ENCODE measurements around the gene CENPW.

CENPW gene

GRCh38 chr6:126339796-126340609, at the start of gene CENPW:
CENPW (plus strand) TSS chr6:126340115; CDS start chr6:126340274, 159 bp downstream.
- DNase-seq: peak; percentile 70

GRCh38 chr6:126293891-126294524, 45.9 kb upstream of the CENPW start:
- DNase-seq: no peak

- DNase-seq: no peak
These were observed 39.8 kb upstream of the CENPW start for GRCh38 chr6:126300126-126300525.

GRCh38 chr6:126300735-126301134, 39.2 kb upstream of the CENPW start:
- no peak for DNase-seq

- no peak for DNase-seq
These were observed 37.7 kb upstream of the CENPW start for GRCh38 chr6:126302191-126302590.

- DNase-seq: no peak
These were observed 32.1 kb upstream of the CENPW start for GRCh38 chr6:126307849-126308248.

- no peak for DNase-seq
These were observed 31.6 kb upstream of the CENPW start for GRCh38 chr6:126308362-126308761.

- DNase-seq: no peak
These were observed 27.8 kb upstream of the CENPW start for GRCh38 chr6:126312013-126312665.

- no peak for DNase-seq
These were observed 26.0 kb upstream of the CENPW start for GRCh38 chr6:126313941-126314340.

GRCh38 chr6:126318797-126319196, 21.1 kb upstream of the CENPW start:
- no peak for DNase-seq

GRCh38 chr6:126333729-126334128, 6.2 kb upstream of the CENPW start:
- no peak for DNase-seq

- no peak for DNase-seq
These were observed 4.7 kb upstream of the CENPW start for GRCh38 chr6:126335210-126335609.

GRCh38 chr6:126337323-126337722, 2.6 kb upstream of the CENPW start:
- no peak for DNase-seq

GRCh38 chr6:126341126-126341525, 1.2 kb downstream of the CENPW start:
- DNase-seq: no peak

GRCh38 chr6:126344181-126344580, 4.3 kb downstream of the CENPW start:
- DNase-seq: no peak

GRCh38 chr6:126351960-126352359, 12.0 kb downstream of the CENPW start:
- DNase-seq: no peak

- DNase-seq: no peak
These were observed 12.6 kb downstream of the CENPW start for GRCh38 chr6:126352514-126352913.

GRCh38 chr6:126356526-126356925, 16.6 kb downstream of the CENPW start:
- DNase-seq: no peak

- DNase-seq: no peak
These were observed 20.1 kb downstream of the CENPW start for GRCh38 chr6:126359936-126360537.

GRCh38 chr6:126361832-126362440, 22.0 kb downstream of the CENPW start:
- no peak for DNase-seq

GRCh38 chr6:126367849-126368248, 27.9 kb downstream of the CENPW start:
- DNase-seq: no peak

- DNase-seq: no peak
These were observed 32.7 kb downstream of the CENPW start for GRCh38 chr6:126372626-126373025.

GRCh38 chr6:126373344-126373743, 33.4 kb downstream of the CENPW start:
- no peak for DNase-seq
